GM19467 (cell line): ENCODE results near the gene SLC22A3.
"Not testable (repeated sequence)": the region's sequence is repeated elsewhere in the genome, so short reads cannot be mapped to it uniquely, and the experiment has no call there.

Experiments
- ATAC-seq: cut with Tn5 transposase; IDR thresholded peaks from one replicate; pipeline ENCODE4 v1.9.1; 2021; ENCODE audit warnings: mild to moderate bottlenecking, moderate library complexity; ENCODE audit not compliant: unreplicated experiment

Gene SLC22A3

GRCh38 chr6:160348223-160349019, at the start of gene SLC22A3:
SLC22A3 (plus strand) TSS chr6:160348378; CDS start chr6:160348420, 42 bp downstream.
- ATAC-seq, result no peak

DNA sequence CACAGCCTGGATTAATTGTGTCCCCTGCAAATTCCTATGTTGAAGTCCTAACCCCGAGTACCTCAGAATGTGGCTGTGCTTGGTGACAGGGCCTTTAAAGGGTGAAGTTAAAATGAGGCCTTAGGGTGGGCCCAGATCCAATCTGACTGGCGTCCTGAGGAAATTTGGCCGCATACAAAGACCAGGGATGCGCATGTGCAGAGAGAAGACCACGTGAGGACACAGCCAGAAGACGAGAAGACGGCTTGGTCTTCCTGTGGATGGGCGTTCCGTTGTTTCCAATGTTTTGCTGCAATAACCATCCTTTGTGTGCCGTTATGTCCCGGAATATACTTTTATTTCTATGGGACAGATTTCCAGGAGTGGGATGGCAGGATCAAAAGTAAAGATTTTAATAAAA, 48.6 kb upstream of the SLC22A3 start:
- no peak for ATAC-seq

DNA sequence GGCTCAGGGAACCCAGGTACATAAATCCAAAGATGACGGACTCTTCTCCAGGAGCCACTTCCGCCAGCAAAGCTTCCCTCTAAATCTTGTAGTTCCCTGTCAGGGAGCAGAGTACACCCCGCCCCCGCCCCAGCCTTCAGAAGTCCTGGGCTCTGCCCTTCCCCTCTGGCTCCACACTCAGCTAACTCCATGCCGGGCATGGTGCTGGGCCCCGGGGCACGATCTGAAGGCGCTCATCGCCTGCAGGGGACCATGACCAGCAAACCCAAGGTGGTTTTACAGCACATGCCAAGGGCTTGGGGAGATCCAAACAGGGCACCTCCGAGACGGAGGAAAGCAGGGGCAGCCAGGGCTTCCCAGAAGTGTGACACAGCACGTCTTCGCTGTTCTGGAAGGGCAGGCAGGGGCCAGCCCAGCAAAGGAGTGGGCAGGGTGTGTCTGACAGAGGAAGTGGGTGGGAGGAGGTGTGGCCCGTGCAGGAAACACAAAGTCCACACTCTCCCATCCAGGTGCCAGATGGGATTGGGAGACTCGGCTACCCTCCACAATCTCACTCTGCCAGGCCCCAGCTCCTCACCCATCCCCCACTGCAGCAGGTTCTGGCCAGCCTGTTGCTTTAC, 48.0 kb upstream of the SLC22A3 start:
- ATAC-seq, result no peak

DNA sequence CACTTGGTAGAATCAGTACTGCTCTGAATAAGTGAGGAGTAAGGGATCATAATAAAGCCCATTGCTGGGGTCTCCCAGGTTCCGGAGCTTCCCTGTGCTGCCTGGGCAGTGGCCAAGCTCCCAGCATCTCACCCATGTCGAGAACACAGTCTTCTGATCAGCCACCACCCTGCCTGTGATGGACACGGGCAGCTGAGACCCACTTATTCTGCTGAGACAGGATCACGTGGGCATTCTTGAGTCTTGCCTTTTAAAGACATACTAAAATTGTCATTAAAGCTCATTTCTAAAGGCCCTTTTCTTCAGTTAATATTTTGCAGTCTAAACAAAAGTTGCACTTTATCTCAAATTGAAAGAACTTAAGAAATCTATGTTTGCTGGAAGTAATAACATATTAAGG, 46.8 kb upstream of the SLC22A3 start:
- ATAC-seq, result no peak

DNA sequence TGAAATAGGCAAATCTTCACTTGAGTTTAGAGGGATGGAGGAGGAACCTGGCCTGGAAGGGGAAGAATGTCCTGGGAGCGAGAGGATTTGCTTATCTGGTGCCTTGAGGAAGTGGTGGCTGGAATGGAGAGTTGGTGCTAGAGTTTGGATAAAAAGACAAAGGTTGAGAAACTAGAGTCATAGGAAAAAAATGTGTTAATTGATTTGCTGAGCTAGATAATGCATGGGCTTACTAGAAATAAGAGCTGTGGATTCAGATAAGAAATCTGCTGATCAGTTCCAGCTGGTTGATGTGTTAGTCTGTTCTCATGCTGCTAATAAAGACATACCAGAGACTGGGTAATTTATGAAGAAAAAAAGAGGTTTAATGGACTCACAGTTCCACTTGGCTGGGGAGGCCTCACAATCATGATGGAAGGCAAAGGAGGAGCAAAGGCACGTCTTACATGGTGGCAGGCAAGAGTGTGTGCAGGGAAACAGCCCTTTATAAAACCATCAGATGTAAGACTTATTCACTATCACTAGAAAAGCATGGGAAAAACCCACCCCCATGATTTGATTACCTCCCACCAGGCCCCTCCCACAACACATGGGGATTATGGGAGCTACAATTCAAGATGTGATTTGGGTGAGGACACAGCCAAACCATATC, 45.6 kb upstream of the SLC22A3 start:
- ATAC-seq, result not testable (repeated sequence)

DNA sequence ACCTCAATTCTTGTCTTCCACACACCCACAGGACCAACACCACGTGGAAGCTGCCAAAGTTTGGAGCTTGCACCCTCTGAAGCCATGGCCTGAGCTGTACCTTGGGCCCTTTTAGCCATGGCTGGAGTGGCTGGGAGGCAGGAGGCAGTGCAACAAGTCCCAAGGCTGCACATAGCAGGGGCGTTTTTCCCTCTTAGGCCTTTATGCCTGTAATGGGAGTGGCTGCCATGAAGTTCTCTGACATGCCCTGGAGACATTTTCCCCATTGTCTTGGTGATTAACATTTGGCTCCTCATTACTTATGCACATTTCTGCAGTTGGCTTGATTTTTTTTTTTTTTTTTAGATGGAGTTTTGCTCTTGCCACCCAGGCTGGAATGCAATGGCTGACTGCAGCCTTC, 44.4 kb upstream of the SLC22A3 start:
- ATAC-seq, result no peak

GRCh38 chr6:160305926-160306713, 42.1 kb upstream of the SLC22A3 start:
- ATAC-seq, result no peak

DNA sequence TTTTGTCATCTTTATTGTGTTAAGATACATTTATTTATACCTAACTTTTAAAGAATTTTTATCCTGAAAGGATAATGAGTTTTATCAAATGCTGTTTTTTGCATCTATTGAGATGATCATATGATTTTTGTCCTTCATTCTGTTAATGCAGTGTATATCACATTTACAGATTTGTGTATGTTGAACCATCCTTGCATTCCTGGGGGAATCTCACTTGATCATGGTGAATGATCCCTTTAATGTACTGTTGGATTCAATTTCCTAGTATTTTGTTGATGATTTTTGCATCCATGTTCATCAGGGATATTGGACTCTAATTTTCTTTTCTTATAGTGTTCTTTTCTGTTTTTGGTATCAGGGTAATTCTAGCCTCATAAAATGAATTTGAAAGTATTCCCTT, 38.5 kb upstream of the SLC22A3 start:
- no peak for ATAC-seq

DNA sequence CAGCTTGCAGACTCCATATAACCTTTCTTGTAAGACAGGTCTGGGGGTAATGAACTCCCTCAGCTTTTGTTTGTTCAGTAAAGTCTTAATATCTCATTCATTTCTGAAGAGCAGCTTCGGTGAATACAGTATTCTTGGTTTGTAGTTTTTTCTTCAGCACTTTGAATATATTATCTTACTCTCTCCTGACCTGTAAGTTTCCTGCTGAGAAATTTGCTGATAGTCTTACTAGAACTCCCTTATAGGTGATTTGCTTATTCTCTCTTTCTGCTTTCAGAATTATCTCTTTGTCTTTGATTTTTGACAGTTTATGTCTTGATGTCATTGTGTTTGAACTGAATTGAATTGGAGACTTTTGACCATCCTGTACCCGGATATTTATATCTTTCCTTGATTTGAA, 35.3 kb upstream of the SLC22A3 start:
- no peak for ATAC-seq

- no peak for ATAC-seq
Measured at GRCh38 chr6:160315310-160315709, 32.9 kb upstream of the SLC22A3 start.

DNA sequence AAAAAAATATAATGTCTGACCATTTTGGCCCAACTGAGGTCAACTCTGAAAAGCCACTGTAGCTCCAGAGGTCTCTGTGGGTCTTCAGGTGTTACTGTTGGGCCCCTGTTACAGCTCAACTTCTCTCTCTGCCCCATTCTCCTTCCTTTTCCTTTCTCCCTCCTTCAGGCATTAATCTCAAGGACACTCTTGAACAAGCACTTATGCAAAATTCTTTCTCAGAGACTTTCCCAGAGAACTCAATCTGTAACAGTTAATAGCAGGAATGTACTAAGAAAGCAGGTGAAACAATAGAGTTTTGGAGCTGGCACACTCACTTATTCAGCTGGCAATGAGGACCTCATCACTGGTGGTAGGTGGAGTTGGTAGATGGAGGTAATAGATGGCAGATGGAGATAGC, 31.9 kb upstream of the SLC22A3 start:
- ATAC-seq, result no peak

- ATAC-seq, result no peak
Measured at GRCh38 chr6:160319246-160319645, 28.9 kb upstream of the SLC22A3 start.

DNA sequence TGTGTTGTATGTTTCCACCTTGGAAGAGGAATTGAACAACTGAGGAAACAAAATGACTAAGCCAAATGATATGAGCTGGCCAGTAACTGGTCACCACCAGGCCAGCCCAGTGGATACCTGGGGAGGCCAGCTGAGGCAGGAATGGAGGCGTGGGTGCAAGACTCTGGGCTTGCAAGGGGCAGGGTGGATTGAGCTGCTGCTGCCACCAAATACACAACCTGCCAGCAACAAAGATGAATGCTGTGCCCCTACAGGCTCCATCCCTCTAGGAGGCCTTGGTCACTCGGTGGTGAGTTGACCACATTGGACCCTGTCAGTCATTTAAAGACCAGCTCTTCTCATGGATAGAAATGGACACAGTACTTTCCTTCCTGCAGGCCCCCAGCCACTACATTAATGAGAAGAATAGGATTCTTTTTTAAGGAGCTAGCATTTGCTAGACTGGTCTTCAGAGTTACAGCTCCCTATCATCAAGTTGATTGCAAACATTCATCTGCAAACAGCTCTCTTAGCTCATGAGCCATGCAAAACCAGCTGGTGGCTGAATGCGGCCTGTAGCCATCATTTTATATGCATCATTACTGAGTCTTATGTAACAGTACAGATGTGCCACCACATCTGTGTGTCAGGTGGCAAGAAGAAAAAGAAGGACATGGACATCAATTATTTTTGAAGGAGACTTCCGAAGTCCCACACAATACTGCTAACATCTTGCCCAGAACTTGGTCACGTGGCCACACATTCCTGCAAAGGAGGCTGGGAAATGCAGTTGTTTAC, 26.3 kb upstream of the SLC22A3 start:
- no peak for ATAC-seq

GRCh38 chr6:160327981-160328380, 20.2 kb upstream of the SLC22A3 start:
- ATAC-seq, result no peak

- no peak for ATAC-seq
Measured at GRCh38 chr6:160328447-160328846, 19.7 kb upstream of the SLC22A3 start.

- no peak for ATAC-seq
Measured at GRCh38 chr6:160329188-160329587, 19.0 kb upstream of the SLC22A3 start.

GRCh38 chr6:160330619-160331018, 17.6 kb upstream of the SLC22A3 start:
- no peak for ATAC-seq

- ATAC-seq, result no peak
Measured at GRCh38 chr6:160331204-160331603, 17.0 kb upstream of the SLC22A3 start.

GRCh38 chr6:160331753-160332152, 16.4 kb upstream of the SLC22A3 start:
- no peak for ATAC-seq

DNA sequence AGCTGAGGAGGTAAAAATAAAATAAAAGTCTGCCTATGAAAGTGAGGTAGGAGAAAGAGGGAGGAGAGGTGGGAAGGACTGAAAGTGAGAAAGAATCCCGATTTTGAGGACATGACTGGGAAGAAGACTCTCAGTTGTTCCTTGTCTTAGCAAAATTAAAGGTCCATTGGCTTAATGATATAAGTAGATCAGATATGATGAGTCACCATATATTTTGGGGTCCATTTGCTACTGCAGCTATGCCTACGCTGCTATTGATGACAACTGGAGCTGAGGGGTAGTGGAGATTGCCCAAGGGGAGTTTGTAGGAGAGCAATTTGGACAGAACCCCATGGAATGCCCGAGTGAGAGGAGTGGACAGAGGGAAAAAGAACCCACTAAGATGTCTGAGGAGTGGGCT, 15.1 kb upstream of the SLC22A3 start:
- no peak for ATAC-seq

GRCh38 chr6:160333841-160334240, 14.3 kb upstream of the SLC22A3 start:
- ATAC-seq, result no peak
